ENCODE data around the gene FAM89A.

DNA sequence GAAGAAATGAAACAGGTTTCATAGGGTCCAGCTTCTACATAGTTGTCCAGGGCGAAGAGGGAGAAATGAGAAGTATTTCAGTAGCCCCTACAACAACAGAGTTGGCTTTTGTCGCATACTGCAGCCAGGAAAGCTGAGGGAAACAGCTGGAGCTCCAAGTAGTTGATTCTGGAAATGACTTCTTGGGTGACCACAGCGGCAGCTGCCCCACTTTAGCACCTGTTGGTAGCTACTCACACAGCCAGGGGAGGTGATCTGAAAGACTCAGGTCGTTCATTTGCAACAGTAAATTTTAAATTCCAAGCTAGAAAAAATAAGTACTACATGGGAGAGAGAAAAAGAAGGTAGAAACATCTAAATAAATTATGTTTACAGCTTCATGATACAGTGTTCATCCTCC lies 63.7 kb downstream of the FAM89A start:
- no peak for TF ChIP-seq POLR2A (IDR thresholded peaks at IDR 0.05; ENCODE audit: low read length)
- no peak for TF ChIP-seq GATA1 (IDR thresholded peaks at IDR 0.05; ENCODE audit: low read depth, low read length)
